Bone marrow (tissue), 2 donors: ENCODE results near the gene PAXIP1.
"Not testable (repeated sequence)": the region's sequence is repeated elsewhere in the genome, so short reads cannot be mapped to it uniquely, and the experiment has no call there.

Source experiments
- DNase-seq, 2 donors: peaks; one replicate each; lab custom pipeline; 2025; lab: John Stamatoyannopoulos, UW

The PAXIP1 gene

GRCh38 chr7:154946166-154946565 is 56.8 kb downstream of the PAXIP1 start:
- no peak for DNase-seq

DNA sequence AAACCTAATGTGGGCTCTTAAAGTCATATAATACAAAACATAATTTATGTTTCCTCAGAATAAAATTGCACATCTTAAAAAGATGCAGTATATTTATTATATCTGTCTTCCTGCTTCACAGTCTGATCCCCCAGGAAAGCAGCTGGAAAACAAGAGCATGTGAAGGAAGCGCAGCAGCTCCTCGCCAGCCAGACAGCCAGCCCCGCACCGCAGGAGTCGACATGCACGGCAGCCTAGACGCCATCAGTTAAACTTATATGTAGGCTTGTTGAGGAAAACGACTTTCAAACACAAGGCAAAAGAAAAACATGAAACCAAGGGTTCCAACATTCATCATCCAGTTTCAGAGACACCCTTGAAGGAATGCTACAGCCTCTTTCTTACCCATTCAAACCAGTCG is 59.0 kb downstream of the PAXIP1 start:
- DNase-seq: no peak

DNA sequence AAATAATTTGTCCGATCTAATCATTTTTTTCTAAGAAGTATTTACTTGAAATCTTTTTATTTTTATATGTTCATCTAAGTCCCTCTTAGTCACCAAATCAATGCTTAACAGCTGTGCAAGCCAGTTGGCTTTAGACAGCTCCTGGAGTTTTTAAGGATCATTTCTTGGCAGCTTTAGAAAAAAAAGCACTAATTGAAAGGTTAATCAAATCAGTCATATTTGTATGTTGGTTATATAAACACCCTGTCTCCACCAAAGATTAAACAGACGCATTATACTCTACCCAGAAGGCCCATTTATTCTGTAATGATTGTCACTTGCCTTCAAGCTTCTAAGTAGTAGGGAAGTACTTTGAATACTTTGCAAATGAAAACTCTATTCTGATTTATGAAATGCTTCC is 60.2 kb downstream of the PAXIP1 start:
- DNase-seq: no peak

DNA sequence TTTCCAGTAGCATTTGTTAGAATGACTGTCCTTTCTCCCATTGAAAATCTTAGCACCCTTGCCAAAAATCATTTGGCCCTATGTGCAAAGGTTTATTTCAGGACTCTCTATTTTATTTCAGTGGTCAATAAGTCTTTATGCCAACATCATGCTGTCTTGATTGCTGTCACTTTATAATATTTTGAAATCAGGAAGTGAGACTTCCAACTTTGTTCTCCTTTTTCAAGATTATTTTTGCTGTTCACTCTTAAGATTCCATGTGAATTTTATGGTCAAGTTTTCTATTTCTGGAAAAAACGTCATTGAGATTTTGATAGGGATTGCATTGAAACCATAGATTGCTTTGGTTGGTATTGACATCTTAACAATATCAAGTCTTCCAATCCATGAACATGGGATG is 65.1 kb downstream of the PAXIP1 start:
- DNase-seq: no peak

DNA sequence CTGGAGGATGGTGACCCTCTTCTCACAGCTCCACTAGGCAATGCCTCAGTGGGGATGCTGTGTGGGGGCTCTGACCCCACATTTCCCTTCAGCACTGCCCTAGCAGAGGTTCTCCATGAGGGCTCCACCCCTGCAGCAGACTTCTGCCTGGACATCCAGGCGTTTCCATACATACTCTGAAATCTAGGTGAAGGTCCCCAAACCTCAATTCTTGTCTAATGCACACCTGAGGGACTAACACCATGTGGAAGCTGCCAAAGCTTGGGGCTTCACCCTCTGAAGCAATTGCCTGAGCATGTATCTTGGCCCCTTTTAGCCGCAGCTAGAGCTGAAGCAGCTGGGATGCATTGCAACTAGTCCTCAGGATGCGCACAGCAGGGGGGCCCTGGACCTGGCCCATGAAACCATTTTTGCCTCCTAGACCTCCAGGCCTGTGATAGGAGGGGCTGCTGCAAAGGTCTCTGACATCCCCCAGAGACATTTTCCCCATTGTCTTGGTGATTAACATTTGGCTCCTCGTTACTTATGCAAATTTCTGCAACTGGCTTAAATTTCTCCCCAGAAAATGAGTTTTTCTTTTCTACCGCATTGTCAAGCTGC is 68.5 kb downstream of the PAXIP1 start:
- DNase-seq: not testable (repeated sequence)

- DNase-seq: no peak
Measured at GRCh38 chr7:154931906-154932305, 71.0 kb downstream of the PAXIP1 start.

DNA sequence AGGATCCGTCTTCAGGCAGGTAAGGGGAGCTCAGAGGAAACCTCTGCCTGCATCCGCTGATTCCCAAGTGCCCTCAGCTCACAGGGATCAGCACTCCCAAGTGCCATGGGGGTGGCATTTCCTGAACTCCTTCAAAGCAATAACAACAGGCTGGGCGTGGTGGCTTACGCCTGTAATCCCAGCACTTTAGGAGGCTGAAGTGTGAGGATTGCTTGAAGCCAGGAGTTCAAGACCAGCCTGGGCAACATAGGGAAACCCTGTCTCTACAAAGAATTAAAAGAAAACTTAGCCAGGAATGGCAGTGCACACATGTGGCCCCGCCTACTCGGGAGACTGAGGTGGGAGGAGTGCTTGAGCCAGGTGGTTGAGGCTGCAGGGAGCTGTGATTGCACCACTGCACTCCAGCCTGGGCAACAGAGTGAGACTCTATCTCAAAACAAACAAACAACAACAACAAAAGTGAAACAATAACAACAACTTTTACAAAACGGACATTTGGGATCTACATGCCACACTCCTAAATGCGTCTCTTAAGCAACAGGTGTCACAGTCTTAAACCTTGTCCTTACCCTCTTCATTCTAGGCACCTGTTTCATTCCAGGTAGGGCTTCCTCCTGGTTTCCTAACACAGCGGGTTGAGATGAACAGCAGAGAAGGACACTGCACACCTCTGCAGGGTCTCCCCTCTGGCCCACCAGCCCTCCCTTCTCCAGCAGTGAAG is 73.8 kb downstream of the PAXIP1 start:
- DNase-seq: no peak

DNA sequence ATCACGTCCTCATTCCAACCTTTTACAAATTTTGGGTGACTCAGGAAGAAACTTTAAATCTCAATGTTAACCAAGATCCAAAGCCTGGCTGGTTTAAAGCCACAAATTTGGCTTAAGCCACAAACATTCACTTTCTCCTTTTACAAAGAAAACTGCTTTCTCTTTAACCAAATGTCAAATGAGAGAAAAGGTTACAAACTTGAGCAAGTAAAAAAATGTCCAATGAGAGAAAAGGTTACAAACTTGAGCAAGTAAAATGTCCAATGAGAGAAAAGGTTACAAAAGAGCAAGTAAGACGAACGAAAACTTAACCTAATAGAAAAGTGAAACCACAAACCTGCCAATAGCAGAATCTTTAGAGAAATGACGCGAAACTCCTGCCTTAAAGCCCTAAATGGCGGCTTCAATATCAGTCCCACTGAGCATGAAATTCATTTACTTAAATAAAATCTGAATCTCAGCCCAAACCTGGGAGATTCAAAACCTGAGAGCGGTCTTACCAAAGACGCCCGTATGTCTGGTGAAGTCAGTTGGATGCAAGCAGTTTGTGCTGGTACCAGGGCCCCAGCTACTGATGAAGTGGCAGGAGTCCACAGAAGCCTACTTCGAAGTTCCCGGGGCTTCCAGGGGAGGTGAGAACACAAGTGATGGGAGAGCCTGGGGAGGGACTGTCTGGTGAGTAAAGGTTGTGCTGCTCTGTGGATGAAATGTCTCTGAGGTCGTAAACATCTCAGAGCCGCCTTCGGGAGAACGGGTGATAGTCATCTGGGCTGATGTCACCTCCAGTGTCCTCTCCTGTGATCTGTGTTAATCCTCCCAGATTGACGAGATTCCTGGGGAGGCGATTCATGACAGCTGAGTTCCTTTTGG is 74.6 kb downstream of the PAXIP1 start:
- DNase-seq: peak; percentile 27 to 98

GRCh38 chr7:154927624-154928125 is 75.2 kb downstream of the PAXIP1 start:
- DNase-seq: peak; percentile 51 to 56

DNA sequence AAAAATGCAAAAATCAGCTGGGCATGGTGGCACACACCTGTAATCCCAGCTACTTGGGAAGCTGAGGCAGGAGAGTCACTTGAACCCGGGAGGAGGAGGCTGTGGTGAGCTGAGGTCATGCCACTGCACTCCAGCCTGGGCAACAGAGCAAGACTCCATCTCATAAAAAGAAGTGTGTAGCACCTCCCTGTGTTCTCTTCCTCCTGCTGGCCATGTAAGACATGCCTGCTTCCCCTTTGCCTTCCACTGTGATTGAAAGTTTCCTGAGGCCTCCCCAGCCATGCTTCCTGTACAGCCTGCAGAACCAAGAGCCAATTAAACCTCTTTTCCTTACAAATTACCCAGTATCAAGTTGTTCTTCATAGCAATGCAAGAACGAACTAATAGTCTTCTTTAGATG is 80.5 kb downstream of the PAXIP1 start:
- DNase-seq: not testable (repeated sequence)

- DNase-seq: no peak
Measured at GRCh38 chr7:154919344-154920225, 83.3 kb downstream of the PAXIP1 start.

DNA sequence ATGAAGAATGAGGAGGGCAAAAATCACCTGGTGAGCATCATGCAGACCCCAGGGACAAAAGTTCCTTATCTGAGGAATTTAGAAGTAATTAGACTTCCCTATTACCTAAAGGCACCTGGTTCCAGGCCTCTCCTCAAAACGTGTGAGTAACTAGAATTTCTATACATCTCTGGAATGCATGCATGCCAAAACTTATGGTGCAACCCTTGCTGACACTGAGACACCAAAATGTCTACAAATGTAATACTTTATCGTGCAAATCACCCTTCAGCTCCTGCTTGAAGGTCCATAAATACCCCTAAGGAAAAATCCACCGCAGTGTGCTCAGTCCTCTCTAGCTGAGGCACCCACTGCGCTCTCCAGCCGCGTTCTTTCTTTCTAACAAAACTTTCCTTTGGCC is 84.2 kb downstream of the PAXIP1 start:
- no peak for DNase-seq

- no peak for DNase-seq
Measured at GRCh38 chr7:154918266-154918665, 84.7 kb downstream of the PAXIP1 start.

GRCh38 chr7:154917808-154918160 is 85.1 kb downstream of the PAXIP1 start:
- no peak for DNase-seq

DNA sequence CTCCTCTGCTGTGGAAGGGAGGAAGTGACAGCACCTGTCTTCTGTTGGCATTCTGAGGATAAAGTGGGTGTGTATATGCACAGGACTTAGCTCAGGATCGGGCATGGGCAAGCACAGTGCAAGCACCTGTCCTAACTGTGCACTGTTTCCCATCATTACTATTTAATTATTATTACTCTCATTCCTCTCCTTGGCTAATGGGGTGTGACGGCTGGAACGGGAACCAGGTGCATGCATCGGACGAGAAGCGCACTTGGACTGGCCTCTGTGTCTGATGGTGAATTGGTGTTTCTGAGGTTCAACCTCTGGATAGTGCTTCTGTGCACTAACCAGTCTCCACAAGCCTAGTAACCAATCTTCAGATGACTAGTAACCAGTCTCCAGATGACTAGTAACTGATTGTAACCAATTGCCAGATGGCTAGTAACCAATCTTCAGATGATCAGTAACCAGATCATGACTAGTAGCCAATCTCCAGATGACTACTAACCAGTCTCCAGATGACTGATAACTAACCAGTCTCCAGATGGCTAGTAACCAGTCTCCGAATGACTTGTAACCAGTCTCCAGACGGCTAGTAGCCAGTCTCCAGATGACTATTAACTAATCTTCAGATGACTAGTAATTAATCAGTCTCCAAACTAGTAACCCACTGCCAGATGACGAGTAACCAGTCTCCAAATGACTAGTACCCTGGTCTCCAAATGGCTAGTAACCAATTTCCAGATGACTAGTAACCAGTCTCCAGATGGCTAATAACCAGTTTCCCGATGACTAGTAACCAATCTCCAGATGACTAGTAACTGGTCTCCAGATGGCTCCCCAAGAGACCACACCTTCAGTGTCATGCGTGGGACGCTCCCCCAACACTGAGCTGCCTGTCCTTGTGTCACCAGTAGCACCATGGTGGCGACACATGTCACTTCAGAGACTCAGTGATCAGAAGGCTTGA is 85.8 kb downstream of the PAXIP1 start:
- no peak for DNase-seq

- DNase-seq: no peak
Measured at GRCh38 chr7:154916381-154916780, 86.5 kb downstream of the PAXIP1 start.

- DNase-seq: no peak
Measured at GRCh38 chr7:154915600-154915999, 87.3 kb downstream of the PAXIP1 start.

- no peak for DNase-seq
Measured at GRCh38 chr7:154914996-154915380, 87.9 kb downstream of the PAXIP1 start.

GRCh38 chr7:154914308-154914995 is 88.5 kb downstream of the PAXIP1 start:
- no peak for DNase-seq
